ENCODE measurements around the gene RCAN1. TPM values are rescaled to one million over a fixed set of nuclear protein-coding genes. Genes with fewer than 3 reads are reported as not detected.

The RCAN1 gene
- 18.5 and 18.6 TPM in 2 replicates for total RNA-seq

GRCh38 chr21:34614628-34615486, at the start of gene RCAN1:
Gene RCAN1, minus strand, starts transcription at chr21:34615113. Its CDS starts 102 bp downstream, at chr21:34615011.

GRCh38 chr21:34511787-34512455, 103.0 kb downstream of the RCAN1 start, which contains the start of gene KCNE1:
Gene KCNE1, minus strand, starts transcription at chr21:34512210. Its CDS starts 62,576 bp downstream, at chr21:34449634.

Other genes starting within 250 kb of the RCAN1 start
- 14.9 and 20.6 TPM in 2 replicates for gene SMIM11, start 239.6 kb downstream of the RCAN1 start, total RNA-seq
- gene SMIM34, start 191.2 kb downstream of the RCAN1 start, total RNA-seq: not detected in 2 replicates
- 0.27 and 0.29 TPM in 2 replicates for gene KCNE1, start 102.9 kb downstream of the RCAN1 start, total RNA-seq
- under 0.01 TPM in 1 of 2 replicates, not detected in the other for gene CLIC6, start 53.9 kb upstream of the RCAN1 start, total RNA-seq

Measured in thoracic aorta endothelial cell (primary cell).